NCI-H2029 (cell line): ENCODE data around the gene UFC1.

Experiments
- DNase-seq: peaks from one replicate; lab custom pipeline; 2025; lab: John Stamatoyannopoulos, UW

The UFC1 gene

DNA sequence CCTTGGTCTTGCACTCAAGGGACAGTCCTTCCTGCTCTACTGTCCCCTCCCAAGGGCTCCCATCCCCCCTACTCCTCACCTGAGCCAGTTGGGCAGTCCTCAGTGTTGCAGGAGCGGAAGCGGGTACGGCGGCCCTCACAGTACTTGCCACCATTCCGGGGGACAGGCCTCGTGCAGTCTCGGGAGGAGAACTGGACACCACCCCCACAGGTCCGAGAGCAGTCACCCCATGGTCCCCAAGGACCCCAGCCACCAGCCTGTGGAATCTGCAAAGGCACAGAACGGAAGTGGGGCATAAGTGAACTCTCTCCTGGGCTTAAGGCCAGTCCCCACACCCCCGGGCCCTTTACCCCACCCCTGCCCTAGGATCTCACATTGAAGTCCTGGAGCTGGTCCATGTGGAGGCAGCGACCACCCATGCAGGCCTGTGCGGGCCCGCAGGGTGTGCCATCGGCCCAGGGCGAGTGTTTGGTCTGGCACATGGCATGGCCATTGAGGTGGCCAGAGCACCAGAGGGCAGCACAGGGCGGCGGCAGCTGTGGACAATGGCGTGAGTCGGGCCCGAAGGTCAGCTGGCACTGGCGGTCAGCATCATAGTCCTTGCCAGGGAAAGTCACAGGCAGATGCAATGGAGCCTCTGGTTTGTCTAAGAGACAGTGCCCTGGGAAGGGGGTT lies 39.9 kb downstream of the UFC1 start:
- no peak for DNase-seq

DNA sequence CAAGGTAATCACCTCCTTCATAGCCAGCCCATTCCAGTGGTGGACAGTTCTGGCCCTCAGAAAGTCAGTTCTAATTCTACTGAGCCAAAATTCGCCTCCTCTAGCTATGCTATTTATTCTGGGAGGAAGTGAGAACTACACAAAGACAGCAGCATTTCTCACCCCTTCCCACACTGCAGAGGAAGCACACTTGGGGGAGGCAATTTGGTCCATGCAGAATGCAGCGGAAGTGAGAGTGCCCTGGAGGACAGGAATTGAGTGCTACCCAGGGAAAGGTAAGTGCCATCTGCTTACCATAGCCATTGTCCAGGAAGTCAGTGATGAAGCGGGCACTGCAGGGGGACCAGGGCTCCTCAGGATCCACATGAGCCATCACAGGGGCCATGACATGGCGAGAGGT lies 41.4 kb downstream of the UFC1 start:
- no peak for DNase-seq

DNA sequence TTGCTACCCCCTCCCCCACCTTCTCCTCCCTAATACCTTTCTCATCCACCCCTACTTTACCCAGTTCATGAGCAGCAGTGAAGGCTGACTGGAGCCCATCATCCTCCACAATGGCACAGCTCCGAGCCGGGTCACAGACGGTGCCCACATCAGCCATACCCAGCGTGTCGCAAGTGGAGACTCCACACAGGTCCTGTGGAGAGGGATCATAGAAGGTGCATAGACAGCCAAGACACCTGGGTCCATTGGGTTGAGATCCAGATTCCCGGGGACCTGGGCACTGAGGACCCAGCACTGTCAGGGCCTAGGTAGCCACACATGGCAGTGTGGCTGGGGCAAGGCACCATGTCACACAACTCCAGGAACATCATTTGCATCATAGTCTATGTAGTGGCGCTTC lies 42.3 kb downstream of the UFC1 start:
- no peak for DNase-seq

DNA sequence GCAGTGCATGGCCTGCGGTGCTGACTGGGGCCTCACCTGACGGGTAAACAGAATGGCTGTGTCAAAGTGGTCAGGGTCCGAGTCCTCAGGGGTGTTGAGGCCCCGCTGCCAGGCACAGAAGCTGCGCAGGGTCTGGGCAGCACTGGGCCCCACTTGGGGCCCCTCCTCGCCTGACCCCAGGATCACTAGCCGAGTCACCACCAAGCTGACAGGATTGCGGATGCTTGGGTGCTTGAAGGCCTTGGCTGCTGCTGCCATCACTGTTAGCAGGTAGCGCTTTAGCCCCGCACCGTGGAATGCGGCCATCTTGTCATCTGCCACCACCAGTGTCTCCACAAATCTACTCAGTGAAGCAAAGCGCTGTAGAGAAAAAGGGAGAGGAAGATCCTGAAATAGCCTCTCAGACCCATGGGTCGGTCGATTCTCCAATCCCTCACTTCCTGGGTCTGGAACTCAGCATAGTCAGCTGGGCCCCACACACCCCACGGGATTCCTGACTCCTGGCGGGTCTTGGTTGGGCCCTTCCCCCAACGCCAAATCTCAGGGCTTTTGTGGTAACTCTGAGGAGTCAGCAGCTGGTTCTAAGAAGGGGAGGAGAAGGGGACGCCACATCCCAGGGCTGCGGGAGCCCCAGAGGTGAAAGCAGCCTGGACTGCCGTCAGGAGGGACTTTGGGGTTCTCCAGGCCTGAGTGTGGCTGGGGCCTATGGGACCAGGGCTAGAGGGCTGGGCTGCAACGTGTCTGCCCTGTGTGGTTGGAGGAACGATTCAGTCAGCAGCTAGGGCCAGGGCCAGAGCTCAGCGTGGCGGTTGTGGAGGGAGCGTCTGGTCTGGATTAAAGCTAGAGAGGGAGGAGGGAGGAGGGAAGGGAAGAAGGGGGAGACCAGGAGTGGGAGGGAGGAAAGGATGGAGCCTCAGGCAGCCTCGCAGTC lies 43.0 kb downstream of the UFC1 start:
- DNase-seq, result no peak

DNA sequence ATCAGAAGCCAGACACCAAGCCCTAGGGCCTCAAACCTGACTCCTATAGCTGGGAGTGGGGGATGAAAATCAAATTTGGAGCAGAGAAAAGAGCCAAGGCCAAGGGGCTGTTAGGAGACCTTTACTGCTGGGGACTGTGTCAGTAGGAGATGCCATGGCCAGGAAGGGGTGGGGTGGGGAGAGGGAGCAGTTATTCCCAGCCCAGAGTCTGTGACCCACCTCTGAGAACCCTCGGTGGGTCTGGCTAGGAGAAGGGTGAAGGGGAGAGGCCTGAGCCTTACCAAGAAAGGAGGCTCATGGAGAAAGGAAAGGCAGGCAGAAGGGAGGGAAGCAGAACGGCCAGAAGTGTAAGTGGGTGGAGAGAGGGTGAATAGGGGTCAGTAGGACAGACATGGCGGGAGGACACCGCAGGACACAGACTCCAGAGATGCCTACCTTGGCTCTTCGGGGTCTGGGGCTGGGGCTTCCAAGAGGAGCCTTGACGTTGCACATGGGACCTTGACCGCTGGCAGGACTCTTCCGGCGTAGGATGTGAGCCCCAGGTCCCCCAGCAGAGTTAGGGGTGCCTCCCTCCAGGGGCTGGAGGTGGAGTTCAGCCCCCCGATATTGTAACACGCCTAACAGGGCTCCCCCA lies 43.9 kb downstream of the UFC1 start:
- no peak for DNase-seq

DNA sequence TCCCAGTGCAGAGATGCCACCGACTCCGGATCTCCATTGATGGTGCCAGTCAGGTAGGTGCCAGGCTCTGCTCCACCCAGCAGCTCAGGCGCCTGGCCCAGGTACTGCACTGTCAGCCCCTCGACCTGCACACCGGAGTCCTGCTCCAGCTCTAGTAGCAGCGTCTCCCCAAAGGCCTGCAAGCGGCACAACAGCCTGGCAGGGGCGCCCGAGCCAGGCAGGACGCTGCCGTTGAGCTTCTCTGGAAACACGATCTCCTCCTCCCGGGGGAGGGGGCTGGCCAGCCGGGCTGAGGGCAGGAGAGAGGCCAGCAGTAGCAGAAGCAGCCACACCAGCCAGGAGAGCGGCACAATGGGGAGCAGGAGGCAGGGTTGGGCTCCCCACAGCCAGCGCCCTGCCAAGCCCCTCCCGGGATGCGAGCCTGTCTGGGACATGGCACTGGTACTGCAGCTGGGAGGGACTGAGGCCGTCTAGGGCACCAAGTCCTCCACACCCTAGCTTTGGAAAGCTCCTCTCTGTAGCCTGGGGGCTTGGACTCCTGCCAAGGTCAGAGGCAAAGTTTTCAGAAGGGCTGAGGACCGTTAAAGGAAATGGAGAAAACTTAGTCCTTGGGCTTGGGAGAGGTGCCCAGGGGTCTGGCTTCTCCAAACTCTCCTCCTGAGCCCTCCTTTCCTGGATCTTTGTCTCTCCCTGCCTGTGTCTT lies 44.6 kb downstream of the UFC1 start:
- no peak for DNase-seq

DNA sequence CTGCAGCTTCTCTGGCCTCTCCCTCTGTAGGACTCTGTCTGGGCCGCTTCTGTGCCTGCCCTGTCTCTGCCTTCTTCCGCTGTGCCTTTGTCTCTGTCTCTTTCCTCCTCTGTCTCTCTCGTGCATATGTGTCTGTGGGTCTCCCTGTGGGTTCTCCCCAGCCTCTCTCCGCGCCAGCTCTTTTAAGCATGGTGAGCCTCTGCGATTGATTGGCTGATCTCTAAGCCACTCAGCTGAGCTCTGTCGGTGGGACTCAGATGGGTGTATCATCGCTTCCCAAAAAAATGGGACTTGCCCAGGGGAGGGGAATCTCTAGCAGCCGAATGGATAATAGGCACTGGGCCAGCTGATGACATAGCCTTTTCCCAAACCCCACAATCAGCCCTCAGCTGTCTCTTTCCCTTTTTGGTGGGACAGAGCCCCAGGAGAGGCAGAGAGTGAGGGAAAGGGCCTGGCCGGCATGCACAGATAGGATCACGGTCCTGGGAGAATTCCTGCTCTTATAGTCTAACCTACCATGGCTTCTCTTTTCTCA lies 45.2 kb downstream of the UFC1 start, which contains the start of gene ADAMTS4:
Gene ADAMTS4, minus strand, starts transcription at position 158 of the 535 bp plus-strand sequence. CDS start 427 bp downstream, outside the sequence.
- no peak for DNase-seq

DNA sequence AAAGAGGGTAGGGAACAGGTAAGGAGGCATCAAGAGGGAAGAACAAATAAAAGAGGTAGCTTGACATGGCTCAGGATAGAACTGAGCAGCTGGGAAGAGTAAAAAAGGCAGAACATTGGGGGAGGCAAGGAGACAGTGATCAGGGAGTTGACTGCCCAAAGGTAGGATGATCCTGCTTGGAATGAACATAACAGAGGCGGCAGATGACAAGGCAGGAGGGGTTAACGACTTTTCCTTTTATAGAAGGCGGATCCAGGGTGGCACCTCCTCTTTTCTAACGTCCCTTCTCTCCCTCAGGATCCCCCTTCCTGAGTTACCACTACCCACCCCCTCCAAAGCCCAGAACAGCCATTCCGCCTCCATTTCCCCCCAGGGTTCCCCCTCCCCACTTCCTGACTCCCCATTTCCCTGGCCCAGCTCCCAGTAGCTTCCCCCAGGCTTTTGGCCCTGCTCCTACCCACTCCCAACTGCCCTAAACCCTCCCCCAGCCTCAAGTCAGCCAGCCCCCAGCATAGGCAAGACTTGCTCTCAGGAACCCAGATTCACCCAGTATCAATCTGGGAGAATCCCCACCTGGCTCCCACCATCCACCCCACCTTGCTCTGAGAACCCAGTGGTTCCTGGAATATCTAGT lies 45.8 kb downstream of the UFC1 start:
- DNase-seq, result no peak

DNA sequence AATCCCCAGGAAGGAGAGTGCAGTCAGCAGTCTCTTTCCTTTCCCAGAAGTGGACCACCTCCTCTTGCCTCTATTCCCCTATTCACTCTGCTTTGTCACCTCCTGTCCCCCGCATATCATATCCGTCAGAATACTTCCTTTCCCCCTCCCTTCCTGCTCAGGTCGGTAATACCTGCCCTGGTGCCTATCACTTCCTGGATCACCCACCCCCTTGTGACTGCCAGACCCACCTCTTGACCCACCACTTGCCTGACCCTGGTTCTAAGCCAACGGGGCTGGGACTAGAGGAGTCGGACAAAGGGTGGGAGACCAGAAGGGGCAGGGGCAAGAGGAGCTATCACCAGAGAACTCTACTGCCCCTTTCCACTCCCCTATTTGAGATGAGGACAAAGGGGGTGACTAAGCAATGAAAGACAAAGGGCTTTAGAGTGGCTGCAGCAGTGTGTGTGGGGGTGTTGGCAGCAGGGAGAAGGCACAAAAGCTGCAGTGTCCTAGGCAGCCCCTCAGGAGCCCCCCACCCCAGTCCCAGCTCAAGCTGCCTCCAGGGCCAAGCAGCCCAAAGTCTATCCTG lies 46.7 kb downstream of the UFC1 start:
- DNase-seq, result no peak

DNA sequence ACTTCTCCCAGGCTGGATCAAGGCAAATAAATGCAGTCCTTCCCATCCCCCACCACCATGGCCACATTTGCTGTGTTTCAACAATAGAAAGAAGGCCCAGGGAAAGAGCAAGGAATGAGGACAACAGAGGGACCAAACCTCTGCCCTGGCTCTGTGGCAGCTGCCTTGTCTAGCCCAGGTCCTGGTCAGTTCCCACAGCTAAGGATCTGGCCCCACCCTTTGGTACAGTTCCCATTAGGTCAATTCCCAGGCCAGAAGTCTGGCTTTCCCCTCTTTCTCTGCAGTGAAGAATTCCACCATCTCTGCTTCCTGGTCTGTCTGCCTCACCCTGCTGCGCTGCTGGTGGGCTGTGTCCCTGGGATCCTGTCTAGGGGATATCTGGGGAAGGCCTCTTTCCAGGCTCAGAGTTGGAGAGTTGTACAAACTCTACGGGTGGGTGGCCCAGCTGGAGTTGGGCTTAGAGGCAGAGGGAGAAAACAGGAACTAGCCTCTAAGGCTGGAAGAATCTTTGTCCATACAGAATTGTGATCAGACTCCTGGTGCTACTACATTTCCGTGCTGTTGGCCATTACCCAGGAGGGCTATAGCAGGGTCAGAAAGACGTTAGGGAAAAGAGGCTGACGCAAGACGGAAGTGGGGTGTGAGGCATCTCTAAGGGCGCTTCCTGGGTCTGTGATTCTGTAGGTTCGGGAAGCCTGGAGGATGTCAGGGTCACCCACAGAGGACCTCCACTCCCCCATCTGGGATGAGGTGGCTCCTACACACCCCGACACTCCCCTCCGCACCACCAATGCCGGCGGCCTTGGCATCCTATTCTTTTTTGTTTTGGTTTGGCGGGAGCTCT lies 47.4 kb downstream of the UFC1 start:
- DNase-seq, result no peak

DNA sequence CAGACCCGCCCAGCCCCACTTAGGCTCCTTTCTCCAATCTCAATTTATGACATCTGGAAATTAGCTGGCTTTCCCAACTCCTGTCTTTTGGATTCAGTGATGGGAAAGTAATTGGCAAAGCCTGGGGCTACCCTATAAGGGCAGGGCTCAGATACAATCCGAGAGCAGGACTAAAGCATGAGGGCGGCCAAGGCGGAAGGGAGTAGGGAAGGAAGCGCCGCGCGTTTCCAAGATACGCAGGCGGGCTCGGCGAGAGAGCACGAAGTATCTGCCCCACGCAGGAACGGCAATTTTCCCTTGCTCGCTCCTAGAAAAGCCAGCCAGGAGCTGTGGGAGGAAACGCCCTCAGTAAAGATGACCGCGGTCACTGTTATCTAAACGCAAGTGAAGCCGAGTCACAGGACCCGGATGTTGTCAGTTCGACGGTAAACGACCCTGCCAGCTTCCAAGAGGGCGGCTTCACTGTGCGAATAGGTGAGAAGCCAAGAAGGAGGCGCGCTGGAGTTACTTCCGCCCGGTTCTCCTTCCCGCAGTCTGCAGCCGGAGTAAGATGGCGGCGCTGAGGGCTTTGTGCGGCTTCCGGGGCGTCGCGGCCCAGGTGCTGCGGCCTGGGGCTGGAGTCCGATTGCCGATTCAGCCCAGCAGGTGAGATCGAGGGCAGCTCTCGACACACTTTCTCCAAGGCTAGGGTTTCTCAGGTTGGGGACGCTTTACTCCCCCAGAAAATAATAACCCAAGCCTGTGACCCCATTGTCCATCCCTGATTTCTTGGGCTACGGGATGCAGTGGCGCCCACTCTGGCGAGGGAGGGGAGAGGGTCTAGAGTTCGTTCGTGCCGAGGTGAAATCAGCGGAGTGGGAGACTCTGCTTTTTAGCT lies 48.3 kb downstream of the UFC1 start, which contains the start of gene NDUFS2:
Gene NDUFS2, plus strand, starts transcription at position 532 of the 877 bp plus-strand sequence. Its CDS starts 19 bp downstream, at position 551.
- DNase-seq, result peak; percentile 98

DNA sequence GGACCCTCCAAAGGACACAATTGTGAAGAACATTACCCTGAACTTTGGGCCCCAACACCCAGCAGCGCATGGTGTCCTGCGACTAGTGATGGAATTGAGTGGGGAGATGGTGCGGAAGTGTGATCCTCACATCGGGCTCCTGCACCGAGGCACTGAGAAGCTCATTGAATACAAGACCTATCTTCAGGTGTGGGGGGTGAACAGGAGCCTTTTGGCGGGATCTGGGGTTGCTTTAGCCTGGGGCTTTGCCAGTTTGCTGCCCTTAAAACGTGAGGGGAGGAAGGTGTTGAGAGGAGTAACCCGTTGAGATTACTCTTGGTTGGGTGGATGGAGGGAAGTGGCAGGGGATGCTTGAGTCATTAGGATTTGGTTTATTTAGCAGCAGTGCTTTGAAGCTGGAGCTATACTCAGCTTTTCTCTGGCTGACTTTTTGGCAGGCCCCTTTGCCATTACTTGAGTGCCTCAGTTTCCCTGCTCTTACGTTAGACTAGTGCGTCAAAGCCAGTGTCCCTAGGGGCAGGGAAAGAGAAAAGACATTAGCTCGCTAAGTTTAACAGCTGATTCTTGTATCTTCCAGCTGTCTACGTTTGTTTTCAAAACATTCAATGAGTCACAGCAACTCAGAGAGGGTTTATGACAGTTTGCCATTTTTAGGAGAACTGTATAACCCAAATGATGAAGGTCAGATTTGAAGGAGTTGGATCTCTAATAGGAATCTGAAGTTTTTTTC lies 52.8 kb downstream of the UFC1 start:
- DNase-seq, result no peak

DNA sequence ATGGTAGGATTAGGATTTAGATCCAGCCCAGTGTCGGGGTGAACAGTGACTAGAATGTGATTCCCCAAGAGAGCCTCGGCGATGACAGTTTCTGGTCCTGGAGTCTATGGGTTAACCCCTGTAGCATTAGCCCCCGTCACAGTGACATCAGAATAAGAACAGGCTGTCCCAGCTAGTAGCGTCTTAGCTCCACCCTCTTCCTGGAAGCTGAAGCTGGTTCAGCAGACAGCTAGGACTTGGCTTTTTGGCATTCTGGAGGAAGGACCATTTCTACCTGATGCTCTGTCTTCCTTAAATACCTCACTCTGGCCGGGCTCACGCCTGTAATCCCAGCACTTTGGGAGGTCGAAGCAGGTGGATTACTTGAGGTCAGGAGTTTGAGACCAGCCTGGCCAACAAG lies 53.4 kb downstream of the UFC1 start:
- no peak for DNase-seq
